Measurements from ENCODE around the gene NTHL1. TPM values are rescaled to one million over a fixed set of nuclear protein-coding genes. Genes with fewer than 3 reads are reported as not detected.

The NTHL1 gene
- total and polyA plus RNA-seq, 2 of the 8 experiments (the other 6 are each of a cell fraction or from before 2014, with no cell fraction given): 70.9 to 150 TPM

GRCh38 chr16:2008631-2009163 lies 38.9 kb downstream of the NTHL1 start (continued):
- TF ChIP-seq CHD7 (IDR thresholded peaks at IDR 0.05; ENCODE audit: insufficient replicate concordance, low read length) (no peak), NRF1 (IDR thresholded peaks at IDR 0.05; ENCODE audit: low read depth, low read length) (no peak), TCF12 (IDR thresholded peaks at IDR 0.05; ENCODE audit: low read depth, low read length) (no peak), BACH1 (IDR thresholded peaks at IDR 0.05; ENCODE audit: low read length) (no peak), SRF (IDR thresholded peaks at IDR 0.05; ENCODE audit: low read depth, low read length) (no peak), SUZ12 (IDR thresholded peaks at IDR 0.05; ENCODE audit: low read length) (no peak), KDM1A (IDR thresholded peaks at IDR 0.05; ENCODE audit: borderline replicate concordance, low read length) (no peak), SIN3A (conservative IDR thresholded peaks at IDR 0.05 in 1 of 2, IDR thresholded peaks at IDR 0.05 in 1 of 2; ENCODE audit: low read depth in 1 of 2, low read length in 2 of 2) (no peak), TAF7 (optimal IDR thresholded peaks at IDR 0.05; ENCODE audit: borderline replicate concordance, low read depth, low read length) (no peak), E2F6 (IDR thresholded peaks at IDR 0.05) (peak; percentile 98), JUND (IDR thresholded peaks at IDR 0.05; ENCODE audit: low read length) (no peak)

All from H1 (cell line).